OCI-M1 (cell line): Measurements from ENCODE around the gene CASTOR2.
"Not testable (repeated sequence)": the region's sequence is repeated elsewhere in the genome, so short reads cannot be mapped to it uniquely, and the experiment has no call there.

Experiments used
- DNase-seq: peaks from one replicate; lab custom pipeline; 2025; lab: John Stamatoyannopoulos, UW

The CASTOR2 gene

GRCh38 chr7:74964511-74965119 lies at the start of gene CASTOR2:
CASTOR2 (plus strand) TSS chr7:74964705; CDS start chr7:74964986, 281 bp downstream.
- DNase-seq: peak; percentile 68

GRCh38 chr7:74922321-74922890 lies 42.1 kb upstream of the CASTOR2 start:
- peak; percentile 21 for DNase-seq

GRCh38 chr7:74923644-74924043 lies 40.9 kb upstream of the CASTOR2 start:
- not testable (repeated sequence) for DNase-seq

GRCh38 chr7:74926968-74927367 lies 37.5 kb upstream of the CASTOR2 start:
- DNase-seq: not testable (repeated sequence)

GRCh38 chr7:74931563-74932328 lies 32.8 kb upstream of the CASTOR2 start:
- not testable (repeated sequence) for DNase-seq

DNA sequence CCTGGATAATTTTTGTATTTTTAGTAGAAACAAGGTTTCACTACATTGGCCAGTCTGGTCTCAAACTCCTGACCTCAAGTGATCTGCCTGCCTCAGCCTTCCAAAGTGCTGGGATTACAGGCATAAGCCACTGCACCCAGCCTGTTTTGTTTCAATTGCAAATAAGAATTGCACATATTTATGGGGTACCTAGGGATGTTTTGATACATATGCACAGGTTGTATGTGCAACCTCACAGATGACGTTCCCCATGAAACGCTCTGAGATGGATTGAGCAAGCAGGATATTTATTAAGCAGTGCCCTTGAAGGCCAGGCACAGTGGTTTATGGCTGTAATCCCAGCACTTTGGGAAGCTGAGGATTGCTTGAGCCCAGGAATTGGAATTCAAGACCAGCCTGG lies 25.1 kb upstream of the CASTOR2 start:
- DNase-seq: not testable (repeated sequence)

DNA sequence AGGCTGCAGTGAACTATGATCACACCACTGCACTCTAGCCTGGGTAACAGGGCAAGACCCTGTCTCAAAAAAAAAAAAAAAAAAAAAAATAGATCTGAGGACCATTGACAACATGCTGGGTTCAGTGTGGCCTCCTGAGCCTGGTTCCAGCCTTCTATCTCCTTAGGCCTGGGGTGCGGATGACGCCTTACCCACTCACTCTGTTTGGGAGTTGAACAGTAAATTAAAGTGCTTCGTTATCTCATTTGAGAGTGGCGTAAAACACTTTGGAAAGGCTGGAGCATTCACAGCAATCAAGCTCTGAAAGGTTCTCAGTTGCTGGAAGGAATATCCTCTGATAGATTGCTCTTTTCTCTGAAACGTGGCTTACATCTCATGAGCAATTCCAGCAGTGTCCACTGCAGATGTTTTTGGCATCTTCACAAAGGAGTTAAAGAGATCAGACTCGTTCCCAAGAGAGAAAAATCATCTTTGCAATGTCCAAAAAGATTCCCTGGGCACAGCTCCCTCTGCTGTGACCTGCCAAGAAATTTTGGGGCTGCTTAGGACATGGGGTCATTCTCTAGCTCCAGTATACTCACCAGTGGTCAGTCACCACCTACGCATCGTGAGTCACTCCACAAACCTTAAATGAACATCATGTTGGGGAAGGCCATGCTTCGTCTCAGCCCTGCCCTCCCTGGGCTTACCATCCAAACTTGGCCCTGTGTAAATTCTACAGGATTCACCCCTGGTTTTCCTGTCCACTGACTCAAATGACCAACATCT lies 23.0 kb upstream of the CASTOR2 start:
- not testable (repeated sequence) for DNase-seq

- not testable (repeated sequence) for DNase-seq
These were observed 20.6 kb upstream of the CASTOR2 start for GRCh38 chr7:74943923-74944322.

- DNase-seq: not testable (repeated sequence)
These were observed 16.8 kb upstream of the CASTOR2 start for GRCh38 chr7:74947741-74948140.

DNA sequence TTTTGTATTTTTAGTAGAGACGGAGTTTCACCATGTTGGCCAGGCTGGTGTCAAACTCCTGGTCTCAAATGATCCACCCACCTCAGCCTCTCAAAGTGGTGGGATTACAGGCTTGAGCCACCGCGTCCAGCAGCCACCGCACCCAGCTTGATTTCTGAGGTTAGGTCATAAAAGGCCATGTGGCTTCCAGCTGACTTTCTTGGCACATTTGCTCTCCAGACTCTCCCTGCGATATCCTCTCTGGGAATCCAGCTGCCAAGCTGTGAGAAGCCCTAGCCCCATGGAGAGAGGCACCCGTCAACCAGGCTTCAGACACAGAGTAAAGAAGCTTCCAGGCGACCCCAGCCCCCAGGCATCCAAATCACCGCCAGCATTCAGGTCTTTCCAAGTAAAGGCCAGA lies 10.7 kb upstream of the CASTOR2 start:
- not testable (repeated sequence) for DNase-seq

- not testable (repeated sequence) for DNase-seq
These were observed 6.2 kb upstream of the CASTOR2 start for GRCh38 chr7:74958328-74958727.

DNA sequence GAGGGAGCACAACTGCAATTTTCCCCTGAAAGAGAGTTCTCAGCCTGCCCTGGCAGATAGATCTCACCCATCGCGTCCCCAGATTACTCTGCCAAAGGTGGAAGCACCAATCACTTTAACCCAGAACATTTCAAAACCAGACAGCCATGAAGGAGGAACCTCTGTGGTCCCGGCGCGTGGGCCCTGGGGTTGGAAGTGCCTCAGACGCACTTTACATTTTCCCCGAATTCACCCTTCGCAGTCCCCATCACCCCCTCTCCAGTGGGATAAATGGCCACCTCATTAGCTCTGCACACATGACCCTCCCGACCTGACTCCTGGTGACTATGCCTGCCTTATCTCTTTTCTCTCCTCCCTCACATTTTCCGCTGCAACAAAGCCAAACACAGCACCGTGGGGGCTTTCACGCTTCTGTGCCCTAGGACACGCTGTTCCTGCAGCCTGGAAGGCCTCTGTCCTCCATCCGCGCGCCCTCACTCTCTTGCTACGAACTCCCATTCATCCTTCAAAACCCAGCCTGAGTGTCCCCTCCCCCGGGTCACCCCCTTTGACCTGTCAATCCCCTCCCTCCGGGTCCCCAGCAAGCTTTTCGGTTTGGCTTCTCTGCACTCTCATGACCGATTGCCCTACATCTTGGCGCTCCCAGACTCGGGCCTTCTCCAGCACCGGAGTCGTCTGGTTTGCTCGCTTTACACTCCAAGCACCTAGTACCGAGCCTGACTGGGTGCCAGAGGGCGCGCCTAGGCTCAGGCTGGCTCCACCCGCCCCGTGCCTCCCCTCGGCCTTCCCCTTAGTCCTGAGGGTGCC lies 598 bp upstream of the CASTOR2 start:
- DNase-seq: not testable (repeated sequence)

DNA sequence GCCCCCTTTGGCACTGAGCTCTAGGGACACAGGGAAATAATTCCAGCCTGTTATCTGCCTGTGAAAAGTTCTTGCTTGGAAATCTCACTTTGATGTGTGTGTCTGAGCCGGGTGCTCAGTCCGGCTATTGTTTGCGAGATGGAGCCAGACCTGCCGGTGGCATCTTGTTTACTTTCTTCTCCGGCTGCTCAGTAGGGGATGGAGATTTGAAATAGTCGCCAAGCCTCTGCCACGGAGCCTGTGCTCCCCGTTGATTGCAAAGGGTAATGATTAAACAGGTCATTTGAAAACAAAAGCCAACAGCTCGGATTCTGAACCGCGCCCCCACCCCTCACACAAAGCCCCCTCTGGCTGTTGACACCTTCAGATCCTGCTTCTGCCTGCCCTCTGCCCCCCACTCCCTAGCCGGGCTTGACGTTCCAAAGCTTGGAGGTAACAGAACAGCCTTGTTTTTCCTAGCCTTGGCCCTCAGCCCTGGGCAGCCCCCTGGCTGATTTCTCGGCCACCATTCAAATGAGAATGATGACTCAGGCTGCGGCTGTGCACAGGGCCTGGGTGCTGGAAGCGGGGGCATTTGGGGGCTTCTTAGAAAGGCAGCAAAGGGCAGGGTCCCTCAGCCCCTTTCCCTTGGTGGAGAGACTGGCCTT lies 1.8 kb downstream of the CASTOR2 start:
- not testable (repeated sequence) for DNase-seq

GRCh38 chr7:74966909-74967308 lies 2.4 kb downstream of the CASTOR2 start:
- not testable (repeated sequence) for DNase-seq

- not testable (repeated sequence) for DNase-seq
These were observed 6.9 kb downstream of the CASTOR2 start for GRCh38 chr7:74971431-74971830.

DNA sequence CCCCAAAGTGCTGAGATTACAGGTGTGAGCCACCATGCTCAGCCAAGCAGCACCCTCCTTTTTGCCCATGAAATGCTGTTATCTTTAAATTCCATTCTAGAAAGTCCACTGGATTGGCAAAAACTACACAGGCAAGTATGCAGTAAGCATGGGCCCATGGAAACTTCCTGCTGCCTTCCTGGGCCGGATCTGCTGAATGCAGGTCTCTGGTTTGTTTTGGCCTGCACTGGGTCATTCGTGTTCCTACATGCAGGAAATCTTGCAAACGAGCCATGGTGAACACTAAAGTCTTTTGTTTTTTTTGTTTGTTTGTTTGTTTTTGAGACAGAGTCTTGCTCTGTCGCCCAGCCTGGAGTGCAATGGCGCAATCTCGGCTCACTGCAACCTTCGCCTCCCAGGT lies 7.9 kb downstream of the CASTOR2 start:
- DNase-seq: not testable (repeated sequence)

GRCh38 chr7:74975959-74976358 lies 11.5 kb downstream of the CASTOR2 start:
- DNase-seq: not testable (repeated sequence)

DNA sequence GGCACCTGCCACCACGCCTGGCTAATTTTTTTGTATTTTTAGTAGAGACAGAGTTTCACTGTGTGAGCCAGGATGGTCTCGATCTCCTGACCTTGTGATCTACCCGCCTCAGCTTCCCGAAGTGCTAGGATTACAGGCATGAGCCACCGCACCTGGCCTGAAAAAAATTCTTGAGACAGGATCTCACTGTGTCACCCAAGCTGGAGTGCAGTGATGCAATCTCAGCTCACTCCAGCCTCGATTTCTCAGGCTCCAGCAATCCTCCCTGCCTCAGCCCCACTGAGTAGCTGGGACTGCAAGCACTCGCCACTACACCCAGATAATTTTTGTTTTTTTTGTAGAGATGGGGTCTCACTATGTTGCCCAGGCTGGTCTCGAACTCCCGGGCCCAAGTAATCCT lies 13.0 kb downstream of the CASTOR2 start:
- not testable (repeated sequence) for DNase-seq

- not testable (repeated sequence) for DNase-seq
These were observed 23.9 kb downstream of the CASTOR2 start for GRCh38 chr7:74988436-74988835.

GRCh38 chr7:74993121-74993520 lies 28.6 kb downstream of the CASTOR2 start:
- no peak for DNase-seq
